ENCODE measurements around the gene DOCK4. TPM values are rescaled to one million over a fixed set of nuclear protein-coding genes. Genes with fewer than 3 reads are reported as not detected.

The DOCK4 gene
- total RNA-seq, 1 experiment from 2014 or later, result 20.4 TPM

- TF ChIP-seq FOXP1 (CRISPR knock-in tag; IDR thresholded peaks at IDR 0.05; ENCODE audit: borderline replicate concordance), result 0 out of 2 replicates have a peak, but pooled peaks have one; percentile 18
- TF ChIP-seq ARID4B (CRISPR knock-in tag; IDR thresholded peaks at IDR 0.05; ENCODE audit: borderline replicate concordance), result peak; percentile 25; the same call in 1 of the 2 replicates
Observed at GRCh38 chr7:112205343-112206237, 609 bp downstream of the DOCK4 start (continued).

GRCh38 chr7:112204499-112205342 is 1.5 kb downstream of the DOCK4 start:
- peaks cover 32% of the 10 kb centered on the region for H3K4me1 Mint-ChIP-seq
- peak overlapping the region; percentile 48; the same call in 1 of the 2 replicates for H3K27ac Mint-ChIP-seq
- ATAC-seq (no peak), DNase-seq (ENCODE audit: low spot score) (no peak)
- peaks cover 7% of the 10 kb centered on the region for H3K9me3 Mint-ChIP-seq
- H3K27me3 Mint-ChIP-seq (ENCODE audit: low read depth), result no peaks in the 10 kb centered on the region
- H3K36me3 Mint-ChIP-seq, result no peaks in the 10 kb centered on the region
- H3K4me3 Mint-ChIP-seq, result peak overlapping the region; percentile 89
- ChIA-PET CTCF (interaction anchor here (0.9 to 1.4 kb wide), 5 partner anchors 139 to 462 kb away, joined by 3 to 5 read pairs (median 4); no protein-coding TSS in a partner anchor), POLR2A (interaction anchor here (0.7 to 3.6 kb wide), 10 partner anchors 9 to 449 kb away, joined by 3 to 18 read pairs (median 3); partner anchors contain the start of gene IFRD1)
- TF ChIP-seq CREM (CRISPR knock-in tag; IDR thresholded peaks at IDR 0.05) (no peak), ZNF281 (CRISPR knock-in tag; IDR thresholded peaks at IDR 0.05) (no peak), SMAD3 (CRISPR knock-in tag; IDR thresholded peaks at IDR 0.05; ENCODE audit: borderline replicate concordance) (no peak), TCF7 (CRISPR knock-in tag; IDR thresholded peaks at IDR 0.05; ENCODE audit: low read depth) (no peak), ZBTB21 (CRISPR knock-in tag; IDR thresholded peaks at IDR 0.05; ENCODE audit: borderline replicate concordance) (no peak), ZNF425 (CRISPR knock-in tag; conservative IDR thresholded peaks at IDR 0.05) (no peak), SOX15 (CRISPR knock-in tag; IDR thresholded peaks at IDR 0.05) (no peak), ZSCAN18 (CRISPR knock-in tag; IDR thresholded peaks at IDR 0.05) (no peak)
